Fibroblast of lung (primary cell): ENCODE data around the gene S1PR5. TPM values are rescaled to one million over a fixed set of nuclear protein-coding genes. Genes with fewer than 3 reads are reported as not detected.
A peak's percentile ranks its signal among the peaks of the same experiment; 100 is the strongest.

Experiments used
- DNase-seq, 2 donors: peaks; one replicate each; pipeline versions ENCODE4 v3.0.0 to v3.0.0-alpha.2; 2010; ENCODE audit warnings: low read depth in 2 of 2
- H2AFZ ChIP-seq: 2 replicates; pipeline ENCODE4 v1.5.1; 2012; ENCODE audit warnings: low read length, control low read depth, inconsistent platforms
- H3K27ac ChIP-seq: 2 replicates; pipeline ENCODE4 v1.5.1; 2011; ENCODE audit warnings: low read length, control low read depth; ENCODE audit not compliant: insufficient read depth
- H3K27me3 ChIP-seq: 2 replicates; pipeline ENCODE4 v1.5.1; 2011; ENCODE audit warnings: mild to moderate bottlenecking, low read length; ENCODE audit not compliant: control insufficient read depth, insufficient read depth
- H3K36me3 ChIP-seq: 2 replicates; pipeline ENCODE4 v1.5.1; 2011; ENCODE audit warnings: low read length; ENCODE audit not compliant: control insufficient read depth, insufficient read depth
- H3K4me1 ChIP-seq: 2 replicates; pipeline ENCODE4 v1.5.1; 2011; ENCODE audit warnings: low read length; ENCODE audit not compliant: control insufficient read depth, insufficient read depth; ENCODE audit errors: extremely low read depth
- H3K4me2 ChIP-seq: 2 replicates; pipeline ENCODE4 v1.5.1; 2011; ENCODE audit warnings: low read length, control low read depth; ENCODE audit not compliant: insufficient read depth; ENCODE audit errors: extremely low read depth
- H3K4me3 ChIP-seq, 4 experiments: fragments of 200-600 bp in 1 of 4; sonication (generic) in 1 of 4; replicated peaks in 1 of 4; 2 replicates each; pipeline ENCODE4 v1.5.1; 2011 to 2016; ENCODE audit warnings: low read length in 4 of 4, low read depth in 3 of 4, mild to moderate bottlenecking in 3 of 4, control low read depth in 2 of 4, inconsistent platforms in 1 of 4, mixed read lengths in 1 of 4; ENCODE audit not compliant: insufficient read depth in 1 of 4; ENCODE audit errors: control extremely low read depth in 1 of 4
- H3K79me2 ChIP-seq: 2 replicates; pipeline ENCODE4 v1.5.1; 2012; ENCODE audit warnings: mild to moderate bottlenecking, low read length, inconsistent platforms; ENCODE audit not compliant: control insufficient read depth, insufficient read depth
- H3K9ac ChIP-seq: 2 replicates; pipeline ENCODE4 v1.5.1; 2011; ENCODE audit warnings: mild to moderate bottlenecking, low read length, control low read depth; ENCODE audit not compliant: insufficient read depth
- H3K9me3 ChIP-seq: 2 replicates; pipeline ENCODE4 v1.5.1; 2012; ENCODE audit warnings: low read depth, low read length; ENCODE audit not compliant: control insufficient read depth, insufficient read depth
- H4K20me1 ChIP-seq: 2 replicates; pipeline ENCODE4 v1.5.1; 2011; ENCODE audit warnings: low read length; ENCODE audit not compliant: control insufficient read depth, insufficient read depth; ENCODE audit errors: extremely low read depth
- CTCF ChIP-seq, 2 donors: IDR thresholded peaks in 1 of 2; conservative IDR thresholded peaks in 1 of 2; 1 replicate in 1 of 2; 2 replicates in 1 of 2; pipeline ENCODE4 v1.5.1; 2011 to 2012; ENCODE audit warnings: low read length in 2 of 2, control low read depth in 1 of 2, inconsistent platforms in 1 of 2, low read depth in 1 of 2, mild to moderate bottlenecking in 1 of 2
- EZH2 ChIP-seq: IDR thresholded peaks from 2 replicates; pipeline ENCODE4 v1.5.1; 2012; ENCODE audit warnings: low read length, control low read depth, mild to moderate bottlenecking; ENCODE audit errors: missing control alignments
- polyA plus RNA-seq, 2 donors: library from polyadenylated mRNA; depleted of rRNA in 1 of 2; stranded (reverse) in 1 of 2; unstranded in 1 of 2; fragments of >200 nt; gene quantifications; 2 replicates each; pipeline ENCODE4 v1.2.1, GENCODE V29; 2011 to 2012; ENCODE audit warnings: missing spikeins in 1 of 2
- total RNA-seq: library from RNA; depleted of rRNA; stranded (reverse); fragments of >200 nt; gene quantifications from 2 replicates; pipeline ENCODE4 v1.2.1, GENCODE V29; 2014

The S1PR5 gene
- total and polyA plus RNA-seq, 2 donors (not counting 1 experiment from before 2014, with no cell fraction given) = 0.19 TPM; not detected in 1

GRCh38 chr19:10478476-10478875 lies 38.8 kb downstream of the S1PR5 start:
- Histone ChIP-seq H4K20me1 (no peaks in the 10 kb centered on the region), H3K27ac (no peak overlapping the region), H3K4me3 (peak overlapping the region in 2 of 4 experiments; percentile 16 to 25), H3K79me2 (no peaks in the 10 kb centered on the region), H3K4me2 (peak overlapping the region; percentile 33), H3K9me3 (no peaks in the 10 kb centered on the region), H2AFZ (no peak overlapping the region), H3K27me3 (no peaks in the 10 kb centered on the region), H3K36me3 (no peaks in the 10 kb centered on the region), H3K4me1 (peaks cover 3% of the 10 kb centered on the region), H3K9ac (no peak overlapping the region)
- TF ChIP-seq CTCF (conservative IDR thresholded peaks at IDR 0.05 in 1 of 2, IDR thresholded peaks at IDR 0.05 in 1 of 2; ENCODE audit: low read depth in 1 of 2, low read length in 2 of 2) = no peak
- no peak for TF ChIP-seq EZH2
- peak in 1 of 2 donors; percentile 13 for DNase-seq

GRCh38 chr19:10474962-10475451 lies 42.2 kb downstream of the S1PR5 start:
- no peak overlapping the region for H3K4me3 ChIP-seq
- no peak overlapping the region for H3K4me2 ChIP-seq
- TF ChIP-seq EZH2 = no peak
- TF ChIP-seq CTCF (conservative IDR thresholded peaks at IDR 0.05 in 1 of 2, IDR thresholded peaks at IDR 0.05 in 1 of 2; ENCODE audit: low read depth in 1 of 2, low read length in 2 of 2) = no peak
- no peak overlapping the region for H3K27ac ChIP-seq
- no peak for DNase-seq
- H3K79me2 ChIP-seq = no peaks in the 10 kb centered on the region
- H3K36me3 ChIP-seq = no peaks in the 10 kb centered on the region
- no peak overlapping the region for H2AFZ ChIP-seq
- H3K9ac ChIP-seq = no peak overlapping the region
- no peaks in the 10 kb centered on the region for H3K27me3 ChIP-seq
- no peaks in the 10 kb centered on the region for H3K9me3 ChIP-seq
- H4K20me1 ChIP-seq = no peaks in the 10 kb centered on the region
- H3K4me1 ChIP-seq = peaks cover 3% of the 10 kb centered on the region

GRCh38 chr19:10473192-10473591 lies 44.1 kb downstream of the S1PR5 start:
- no peak for DNase-seq
- no peak overlapping the region for H3K4me3 ChIP-seq
- no peak for TF ChIP-seq CTCF (conservative IDR thresholded peaks at IDR 0.05 in 1 of 2, IDR thresholded peaks at IDR 0.05 in 1 of 2; ENCODE audit: low read depth in 1 of 2, low read length in 2 of 2)
- TF ChIP-seq EZH2 = no peak

More at GRCh38 chr19:10473192-10473591, 44.1 kb downstream of the S1PR5 start:
- Histone ChIP-seq H3K27ac (no peak overlapping the region), H3K36me3 (no peaks in the 10 kb centered on the region), H3K9ac (no peak overlapping the region), H3K27me3 (no peaks in the 10 kb centered on the region), H3K79me2 (no peaks in the 10 kb centered on the region), H3K4me2 (no peak overlapping the region), H3K9me3 (no peaks in the 10 kb centered on the region), H3K4me1 (no peaks in the 10 kb centered on the region), H4K20me1 (no peaks in the 10 kb centered on the region), H2AFZ (no peak overlapping the region)
